ENCODE data around the gene OOEP.

The OOEP gene

GRCh38 chr6:73372516-73372915 lies 2.8 kb upstream of the OOEP start:
- TF ChIP-seq YY1 (IDR thresholded peaks at IDR 0.05; ENCODE audit: low read depth) (no peak), FOXM1 (IDR thresholded peaks at IDR 0.05; ENCODE audit: borderline replicate concordance, low read depth) (no peak), NFIC (IDR thresholded peaks at IDR 0.05) (no peak), TCF12 (IDR thresholded peaks at IDR 0.05; ENCODE audit: low read depth) (no peak), ZBTB7A (IDR thresholded peaks at IDR 0.05; ENCODE audit: low read depth) (no peak), CREB1 (IDR thresholded peaks at IDR 0.05; ENCODE audit: low read depth) (no peak), TAF1 (IDR thresholded peaks at IDR 0.05; ENCODE audit: low read depth) (no peak), EGR1 (IDR thresholded peaks at IDR 0.05) (no peak), MAX (IDR thresholded peaks at IDR 0.05) (no peak), RAD21 (IDR thresholded peaks at IDR 0.05; ENCODE audit: low read depth) (no peak), CEBPB (IDR thresholded peaks at IDR 0.05) (no peak), EP300 (IDR thresholded peaks at IDR 0.05; ENCODE audit: borderline replicate concordance) (no peak)
- TF ChIP-seq, protein P1, sequence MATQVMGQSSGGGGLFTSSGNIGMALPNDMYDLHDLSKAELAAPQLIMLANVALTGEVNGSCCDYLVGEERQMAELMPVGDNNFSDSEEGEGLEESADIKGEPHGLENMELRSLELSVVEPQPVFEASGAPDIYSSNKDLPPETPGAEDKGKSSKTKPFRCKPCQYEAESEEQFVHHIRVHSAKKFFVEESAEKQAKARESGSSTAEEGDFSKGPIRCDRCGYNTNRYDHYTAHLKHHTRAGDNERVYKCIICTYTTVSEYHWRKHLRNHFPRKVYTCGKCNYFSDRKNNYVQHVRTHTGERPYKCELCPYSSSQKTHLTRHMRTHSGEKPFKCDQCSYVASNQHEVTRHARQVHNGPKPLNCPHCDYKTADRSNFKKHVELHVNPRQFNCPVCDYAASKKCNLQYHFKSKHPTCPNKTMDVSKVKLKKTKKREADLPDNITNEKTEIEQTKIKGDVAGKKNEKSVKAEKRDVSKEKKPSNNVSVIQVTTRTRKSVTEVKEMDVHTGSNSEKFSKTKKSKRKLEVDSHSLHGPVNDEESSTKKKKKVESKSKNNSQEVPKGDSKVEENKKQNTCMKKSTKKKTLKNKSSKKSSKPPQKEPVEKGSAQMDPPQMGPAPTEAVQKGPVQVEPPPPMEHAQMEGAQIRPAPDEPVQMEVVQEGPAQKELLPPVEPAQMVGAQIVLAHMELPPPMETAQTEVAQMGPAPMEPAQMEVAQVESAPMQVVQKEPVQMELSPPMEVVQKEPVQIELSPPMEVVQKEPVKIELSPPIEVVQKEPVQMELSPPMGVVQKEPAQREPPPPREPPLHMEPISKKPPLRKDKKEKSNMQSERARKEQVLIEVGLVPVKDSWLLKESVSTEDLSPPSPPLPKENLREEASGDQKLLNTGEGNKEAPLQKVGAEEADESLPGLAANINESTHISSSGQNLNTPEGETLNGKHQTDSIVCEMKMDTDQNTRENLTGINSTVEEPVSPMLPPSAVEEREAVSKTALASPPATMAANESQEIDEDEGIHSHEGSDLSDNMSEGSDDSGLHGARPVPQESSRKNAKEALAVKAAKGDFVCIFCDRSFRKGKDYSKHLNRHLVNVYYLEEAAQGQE (IDR thresholded peaks at IDR 0.05; ENCODE audit: low read depth), result no peak

- TF ChIP-seq TCF12 (IDR thresholded peaks at IDR 0.05; ENCODE audit: low read depth) (no peak), EGR1 (IDR thresholded peaks at IDR 0.05) (no peak), RAD21 (IDR thresholded peaks at IDR 0.05; ENCODE audit: low read depth) (no peak), EP300 (IDR thresholded peaks at IDR 0.05; ENCODE audit: borderline replicate concordance) (no peak), CEBPB (IDR thresholded peaks at IDR 0.05) (no peak), FOXM1 (IDR thresholded peaks at IDR 0.05; ENCODE audit: borderline replicate concordance, low read depth) (no peak), TAF1 (IDR thresholded peaks at IDR 0.05; ENCODE audit: low read depth) (no peak), YY1 (IDR thresholded peaks at IDR 0.05; ENCODE audit: low read depth) (no peak), TEAD4 (IDR thresholded peaks at IDR 0.05) (no peak), ZBTB7A (IDR thresholded peaks at IDR 0.05; ENCODE audit: low read depth) (no peak), CREB1 (IDR thresholded peaks at IDR 0.05; ENCODE audit: low read depth) (no peak), NFIC (IDR thresholded peaks at IDR 0.05) (no peak), MAX (IDR thresholded peaks at IDR 0.05) (no peak)
- TF ChIP-seq, protein P1 (IDR thresholded peaks at IDR 0.05; ENCODE audit: low read depth), result no peak
- TF ChIP-seq, protein P2, sequence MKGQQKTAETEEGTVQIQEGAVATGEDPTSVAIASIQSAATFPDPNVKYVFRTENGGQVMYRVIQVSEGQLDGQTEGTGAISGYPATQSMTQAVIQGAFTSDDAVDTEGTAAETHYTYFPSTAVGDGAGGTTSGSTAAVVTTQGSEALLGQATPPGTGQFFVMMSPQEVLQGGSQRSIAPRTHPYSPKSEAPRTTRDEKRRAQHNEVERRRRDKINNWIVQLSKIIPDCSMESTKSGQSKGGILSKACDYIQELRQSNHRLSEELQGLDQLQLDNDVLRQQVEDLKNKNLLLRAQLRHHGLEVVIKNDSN (IDR thresholded peaks at IDR 0.05), result no peak
Observed at GRCh38 chr6:73371984-73372383, 2.3 kb upstream of the OOEP start.

DNA sequence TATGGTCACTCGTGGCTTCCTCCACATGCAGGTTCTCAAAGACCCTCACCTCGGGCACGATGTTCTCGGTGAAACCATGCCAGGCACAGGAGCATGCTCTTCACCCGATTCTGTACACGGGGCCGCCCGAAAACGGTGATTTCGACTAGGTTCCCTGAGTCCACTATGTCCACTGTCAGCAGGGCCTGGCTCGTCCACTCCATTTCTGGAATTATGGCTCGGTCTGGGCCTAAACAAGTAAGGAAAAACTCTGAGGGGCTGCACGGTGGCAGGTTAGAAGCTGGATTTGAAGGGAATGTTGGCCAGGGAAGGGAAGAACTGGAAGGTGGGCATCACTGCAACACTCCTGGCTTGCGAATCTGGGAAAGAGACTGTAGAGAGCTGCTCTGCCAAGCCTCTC lies 540 bp downstream of the OOEP start:
- TF ChIP-seq, protein P2 (IDR thresholded peaks at IDR 0.05), result no peak
- TF ChIP-seq YY1 (IDR thresholded peaks at IDR 0.05; ENCODE audit: low read depth) (no peak), EP300 (IDR thresholded peaks at IDR 0.05; ENCODE audit: borderline replicate concordance) (no peak), ZBTB7A (IDR thresholded peaks at IDR 0.05; ENCODE audit: low read depth) (no peak)
- TF ChIP-seq, protein P1 (IDR thresholded peaks at IDR 0.05; ENCODE audit: low read depth), result no peak

DNA sequence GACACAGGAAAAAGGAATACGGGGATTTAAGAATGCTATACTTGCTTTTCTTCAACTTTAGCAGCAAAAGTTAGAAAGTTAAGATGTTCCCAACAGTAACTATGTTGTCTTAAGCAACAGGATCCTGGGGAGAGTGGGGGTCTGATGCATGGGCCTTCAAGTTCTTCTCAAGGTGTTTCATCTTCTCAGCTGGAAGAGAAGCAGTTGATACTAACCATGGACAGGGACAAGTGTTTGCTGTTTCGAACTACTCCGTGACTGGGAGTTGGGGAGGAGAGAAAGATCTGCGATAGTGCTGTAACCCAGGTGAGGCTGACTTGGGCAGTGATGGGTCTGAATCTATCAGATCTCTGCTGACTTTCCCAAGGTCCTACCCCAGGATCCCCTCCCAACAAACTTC lies 1.0 kb downstream of the OOEP start:
- TF ChIP-seq EP300 (IDR thresholded peaks at IDR 0.05; ENCODE audit: borderline replicate concordance), result no peak
- TF ChIP-seq, protein P2 (IDR thresholded peaks at IDR 0.05), result no peak
- TF ChIP-seq FOXM1 (IDR thresholded peaks at IDR 0.05; ENCODE audit: borderline replicate concordance, low read depth), result no peak
- no peak for TF ChIP-seq RAD21 (IDR thresholded peaks at IDR 0.05; ENCODE audit: low read depth)
- TF ChIP-seq TEAD4 (IDR thresholded peaks at IDR 0.05), result no peak
- TF ChIP-seq MAX (IDR thresholded peaks at IDR 0.05), result no peak
- no peak for TF ChIP-seq TCF12 (IDR thresholded peaks at IDR 0.05; ENCODE audit: low read depth)
- no peak for TF ChIP-seq TAF1 (IDR thresholded peaks at IDR 0.05; ENCODE audit: low read depth)
- TF ChIP-seq CREB1 (IDR thresholded peaks at IDR 0.05; ENCODE audit: low read depth), result no peak
- no peak for TF ChIP-seq EGR1 (IDR thresholded peaks at IDR 0.05)
- no peak for TF ChIP-seq CEBPB (IDR thresholded peaks at IDR 0.05)
- no peak for TF ChIP-seq NFIC (IDR thresholded peaks at IDR 0.05)
- TF ChIP-seq YY1 (IDR thresholded peaks at IDR 0.05; ENCODE audit: low read depth), result no peak
- TF ChIP-seq ZBTB7A (IDR thresholded peaks at IDR 0.05; ENCODE audit: low read depth), result no peak
- TF ChIP-seq, protein P1 (IDR thresholded peaks at IDR 0.05; ENCODE audit: low read depth), result no peak

Measured in Ishikawa (cell line).